22Rv1 (cell line): ENCODE data around the gene GALNTL6.

ENCODE experiments used
- H3K27ac ChIP-seq: fragments of 450-650 bp; 2 replicates; pipeline ENCODE4 v1.5.1; 2017
- CTCF ChIP-seq: fragments of 450-650 bp; IDR thresholded peaks from 2 replicates; pipeline ENCODE4 v1.5.1; 2017; ENCODE audit warnings: mild to moderate bottlenecking
- ZFX ChIP-seq: fragments of 450-650 bp; IDR thresholded peaks from 2 replicates; pipeline ENCODE4 v1.6.1; 2017; ENCODE audit warnings: antibody characterized with exemption, borderline replicate concordance

Gene GALNTL6

DNA sequence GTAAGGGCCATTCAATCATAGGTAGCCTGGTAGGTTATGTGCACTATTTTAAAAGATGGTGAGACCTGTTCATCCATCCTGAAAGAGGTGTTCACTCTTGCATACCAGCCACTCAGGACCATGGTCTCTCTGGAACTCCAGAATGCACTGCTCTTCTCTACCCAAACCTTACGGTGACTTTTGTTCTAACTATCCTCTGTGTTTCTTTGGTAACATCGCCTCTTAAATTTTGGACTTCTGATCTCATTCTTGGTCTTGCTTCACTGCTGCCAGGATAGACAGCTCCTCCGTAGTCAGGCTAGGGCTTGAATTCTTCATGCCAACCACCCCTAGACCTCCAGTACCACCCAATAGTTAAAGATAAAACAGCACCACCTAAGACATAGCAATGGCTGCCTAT lies 1009.1 kb downstream of the GALNTL6 start:
- no peak for TF ChIP-seq CTCF
- H3K27ac ChIP-seq, result no peak overlapping the region

DNA sequence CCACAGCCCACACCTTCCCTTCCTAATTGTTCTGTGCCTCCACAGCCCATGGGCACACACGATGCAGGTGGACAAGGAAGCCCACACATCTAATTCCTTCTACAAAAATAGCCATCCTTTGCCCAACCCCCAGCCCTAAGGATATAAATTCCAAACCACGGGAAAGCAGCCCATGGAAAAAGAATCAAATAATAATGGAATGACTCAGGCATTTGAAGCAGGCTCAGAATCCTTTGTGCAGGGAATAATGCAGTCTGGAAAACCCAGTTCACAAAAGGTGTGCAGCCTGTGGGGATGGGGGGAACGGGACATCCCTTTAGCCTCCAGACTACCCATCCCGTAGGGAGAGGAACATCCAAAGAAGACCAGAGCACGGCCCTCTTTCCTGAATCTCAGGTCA lies 1013.1 kb downstream of the GALNTL6 start:
- TF ChIP-seq CTCF, result no peak
- no peak for TF ChIP-seq ZFX
- no peak overlapping the region for H3K27ac ChIP-seq

GRCh38 chr4:172826861-172827260 lies 1013.7 kb downstream of the GALNTL6 start:
- no peak overlapping the region for H3K27ac ChIP-seq
- TF ChIP-seq ZFX, result no peak
- TF ChIP-seq CTCF, result no peak

DNA sequence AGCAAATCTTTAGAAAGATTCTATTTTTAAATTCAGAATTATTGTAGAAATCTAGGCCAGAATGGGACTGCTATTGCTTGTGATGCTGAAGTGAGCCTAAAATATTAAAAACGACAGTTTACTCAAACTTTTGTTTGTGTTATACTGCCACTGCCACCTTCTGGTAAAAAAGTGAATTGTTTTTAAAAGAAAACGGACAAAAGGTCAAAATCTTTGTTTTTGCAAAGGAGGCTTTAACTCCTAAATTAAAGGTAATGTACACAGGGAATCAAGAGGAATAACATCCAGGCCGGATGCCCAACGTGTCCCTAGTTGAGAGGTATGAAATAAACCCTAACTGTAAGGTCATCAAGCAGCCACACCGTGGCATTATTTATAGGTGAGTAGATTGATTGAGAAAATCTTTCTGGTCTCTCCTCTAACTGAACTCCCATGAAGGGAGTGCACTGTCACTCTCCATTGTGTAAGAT lies 1017.1 kb downstream of the GALNTL6 start:
- TF ChIP-seq ZFX (no peak), CTCF (peak; percentile 42)
- H3K27ac ChIP-seq, result no peak overlapping the region

DNA sequence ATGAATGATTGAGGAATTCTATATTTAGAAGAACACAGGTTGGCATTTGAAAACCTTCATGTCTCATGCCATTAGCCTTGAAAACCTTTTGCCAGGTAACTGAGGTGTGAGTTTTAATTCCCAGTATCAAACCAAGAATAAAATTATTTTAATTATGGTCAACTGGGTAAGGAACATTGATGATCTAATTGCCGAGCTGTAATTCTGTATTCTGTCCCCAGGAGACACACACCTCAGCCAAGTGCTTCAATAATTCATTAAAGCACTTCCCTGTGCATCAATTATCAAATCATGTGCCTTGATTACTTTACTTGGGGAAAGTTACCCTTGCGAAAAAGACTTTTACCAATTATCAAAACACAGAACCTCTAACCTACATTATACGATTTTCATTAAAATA lies 1023.5 kb downstream of the GALNTL6 start:
- TF ChIP-seq ZFX (no peak), CTCF (no peak)

DNA sequence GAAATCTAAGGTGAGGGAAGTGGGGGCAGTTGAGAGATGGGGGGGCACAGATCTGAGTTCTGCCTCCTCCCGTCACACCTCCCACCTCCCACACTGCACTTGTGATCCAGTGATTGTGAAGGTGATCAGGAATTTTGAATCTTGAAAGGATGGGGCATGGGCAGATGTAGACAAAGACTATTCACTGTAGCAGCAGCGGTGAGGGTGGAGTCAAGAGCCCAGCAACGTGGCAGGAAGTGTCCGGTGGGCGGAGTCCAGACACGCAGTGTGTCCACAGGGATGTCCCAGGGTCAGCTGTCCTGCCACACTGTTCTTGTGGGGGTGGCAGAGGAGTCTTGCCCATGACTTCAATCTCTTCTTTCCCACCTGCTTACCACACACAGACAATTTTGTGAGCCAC lies 1024.9 kb downstream of the GALNTL6 start:
- no peak overlapping the region for H3K27ac ChIP-seq
- no peak for TF ChIP-seq ZFX
- TF ChIP-seq CTCF, result no peak

More for the DNA sequence above, 1023.5 kb downstream of the GALNTL6 start:
- H3K27ac ChIP-seq, result no peak overlapping the region

GRCh38 chr4:172838943-172839342 lies 1025.7 kb downstream of the GALNTL6 start:
- no peak for TF ChIP-seq ZFX
- TF ChIP-seq CTCF, result no peak
- H3K27ac ChIP-seq, result no peak overlapping the region
